ENCODE results near the gene MYOCD.

MYOCD gene

GRCh38 chr17:12721581-12721980, 55.9 kb downstream of the MYOCD start:
- no peak for DNase-seq

- no peak for DNase-seq
These were observed 56.6 kb downstream of the MYOCD start for GRCh38 chr17:12722282-12722681.

- no peak for DNase-seq
These were observed 60.4 kb downstream of the MYOCD start for GRCh38 chr17:12726131-12726530.

DNA sequence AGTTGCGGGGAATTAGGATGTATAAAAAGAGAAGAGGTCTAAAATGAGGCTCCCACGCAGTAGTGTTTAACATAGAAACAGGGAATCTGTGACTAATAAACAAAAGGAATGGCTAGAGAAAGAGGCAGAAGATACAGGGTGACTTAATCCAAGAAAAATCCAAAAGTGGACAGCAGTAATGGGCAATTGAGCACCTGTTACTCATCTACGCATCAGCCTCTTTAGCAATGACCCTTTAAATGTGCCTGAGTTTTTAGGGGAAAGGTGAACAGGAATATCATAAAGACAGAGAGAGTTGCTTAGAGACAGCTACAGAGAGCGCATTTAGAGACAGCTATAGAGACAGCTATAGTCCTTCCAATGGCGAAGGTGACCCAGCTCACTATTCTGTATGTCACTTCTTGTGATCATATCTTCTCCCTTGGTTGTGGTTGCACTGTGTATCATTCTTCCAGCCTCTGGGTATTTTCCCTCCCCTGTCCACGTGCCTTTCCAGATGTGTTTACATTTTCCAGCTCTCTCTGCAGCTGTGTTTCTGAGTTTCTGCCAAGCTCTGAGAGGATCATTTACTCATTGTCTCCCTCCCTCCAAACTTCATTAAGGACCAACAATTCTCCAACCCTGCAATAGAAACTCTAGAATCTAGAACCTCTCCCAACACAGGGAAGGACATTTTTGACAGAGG, 61.5 kb downstream of the MYOCD start:
- DNase-seq: no peak

DNA sequence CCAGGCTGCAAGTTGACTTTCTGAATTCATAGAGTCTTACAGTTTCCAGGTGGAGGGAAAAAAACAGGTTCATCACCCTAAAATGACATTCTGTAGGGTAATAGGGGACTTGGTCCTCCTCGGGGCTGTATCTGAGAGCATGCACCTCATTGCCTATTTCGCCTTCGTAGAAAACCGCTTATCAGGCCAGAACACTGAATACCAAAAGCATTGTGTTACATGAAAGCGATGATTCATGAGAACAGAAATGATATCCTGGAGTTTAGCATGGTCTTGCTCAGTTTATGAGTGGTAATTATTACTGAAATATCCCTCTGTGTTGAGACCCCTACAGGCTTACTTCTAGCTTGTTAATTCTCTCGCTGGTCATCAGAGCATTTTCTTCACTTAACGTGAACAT, 62.2 kb downstream of the MYOCD start:
- no peak for DNase-seq

DNA sequence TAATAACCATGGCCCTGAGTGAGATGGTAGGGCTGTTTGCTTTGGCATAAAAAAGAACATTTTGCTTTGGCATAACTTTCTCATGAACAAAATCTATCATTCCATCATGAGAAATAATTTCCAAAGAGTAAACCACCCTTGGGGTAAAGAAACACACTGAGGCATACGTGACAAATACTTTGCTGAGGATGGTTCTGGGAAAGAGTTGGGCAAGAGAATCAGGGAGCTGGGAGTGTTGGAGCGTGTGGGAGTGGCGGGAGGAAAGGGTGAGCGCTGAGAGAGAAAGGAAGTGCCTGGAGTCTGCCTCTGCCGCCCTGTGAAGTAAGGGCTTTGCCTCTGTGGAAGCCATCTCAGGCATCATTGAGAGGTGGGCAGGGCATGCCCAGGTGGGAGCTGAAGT, 63.4 kb downstream of the MYOCD start:
- DNase-seq: no peak

- DNase-seq: no peak
These were observed 64.7 kb downstream of the MYOCD start for GRCh38 chr17:12730421-12730820.

- DNase-seq: no peak
These were observed 65.3 kb downstream of the MYOCD start for GRCh38 chr17:12730931-12731521.

DNA sequence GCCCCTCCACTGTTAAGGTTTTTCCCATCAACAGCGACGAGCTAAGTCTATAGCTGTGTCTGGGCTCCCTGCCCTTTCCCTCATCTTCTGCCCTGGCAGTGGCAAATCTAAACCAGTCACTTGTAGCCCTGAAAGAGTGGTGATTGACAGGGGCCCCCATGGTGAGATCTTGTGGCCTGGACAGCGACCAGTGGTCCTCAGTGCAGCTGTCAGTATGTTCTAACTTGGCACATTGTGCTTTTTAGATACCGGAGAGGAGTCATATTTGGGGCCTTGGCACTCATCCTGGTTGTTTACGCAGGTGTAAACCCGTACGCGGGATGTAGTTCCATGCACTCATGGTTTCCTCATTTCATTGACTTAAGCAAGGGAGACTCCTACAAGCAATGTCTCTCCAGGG, 66.1 kb downstream of the MYOCD start:
- no peak for DNase-seq

GRCh38 chr17:12732366-12732765, 66.7 kb downstream of the MYOCD start:
- DNase-seq: no peak

- DNase-seq: no peak
These were observed 69.2 kb downstream of the MYOCD start for GRCh38 chr17:12734926-12735325.

- no peak for DNase-seq
These were observed 69.8 kb downstream of the MYOCD start for GRCh38 chr17:12735517-12735916.

DNA sequence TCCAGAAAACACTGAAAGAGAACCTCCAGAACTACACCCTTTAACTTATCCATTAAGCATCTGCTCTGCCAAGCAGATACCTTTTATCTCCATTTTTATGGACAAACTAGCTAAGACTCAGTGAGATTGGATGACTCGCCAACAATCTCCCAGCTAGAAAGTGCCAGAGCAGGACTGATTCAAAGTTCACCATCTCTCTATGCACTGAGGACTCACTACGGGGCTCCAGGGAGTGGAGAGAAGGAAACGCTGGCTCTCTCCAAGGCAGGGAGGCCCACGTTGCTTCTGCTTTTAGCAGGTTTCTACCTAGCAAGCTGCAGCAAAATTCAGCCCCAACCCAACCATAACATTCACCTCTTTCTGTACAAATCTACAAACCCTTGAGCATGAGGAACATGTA, 70.8 kb downstream of the MYOCD start:
- no peak for DNase-seq

- DNase-seq: no peak
These were observed 72.2 kb downstream of the MYOCD start for GRCh38 chr17:12737740-12738469.

DNA sequence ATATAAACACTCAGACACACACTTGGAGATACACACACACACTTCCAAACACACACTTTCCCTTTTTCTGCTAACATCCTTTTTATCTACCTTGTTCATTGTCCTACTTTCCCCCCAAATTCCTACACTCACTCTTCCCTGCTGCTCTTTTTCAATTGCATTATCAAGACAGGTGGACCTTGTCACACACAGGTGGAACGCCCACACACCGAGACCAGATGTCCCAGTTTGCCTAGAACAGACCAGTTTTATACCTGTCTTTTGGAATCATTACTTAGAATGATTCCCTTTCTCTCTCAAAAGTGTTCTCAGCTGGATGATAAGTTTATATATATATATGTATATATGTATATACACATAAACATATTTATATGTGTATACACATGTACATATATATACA, 72.9 kb downstream of the MYOCD start:
- DNase-seq: no peak

- no peak for DNase-seq
These were observed 73.8 kb downstream of the MYOCD start for GRCh38 chr17:12739500-12739899.

DNA sequence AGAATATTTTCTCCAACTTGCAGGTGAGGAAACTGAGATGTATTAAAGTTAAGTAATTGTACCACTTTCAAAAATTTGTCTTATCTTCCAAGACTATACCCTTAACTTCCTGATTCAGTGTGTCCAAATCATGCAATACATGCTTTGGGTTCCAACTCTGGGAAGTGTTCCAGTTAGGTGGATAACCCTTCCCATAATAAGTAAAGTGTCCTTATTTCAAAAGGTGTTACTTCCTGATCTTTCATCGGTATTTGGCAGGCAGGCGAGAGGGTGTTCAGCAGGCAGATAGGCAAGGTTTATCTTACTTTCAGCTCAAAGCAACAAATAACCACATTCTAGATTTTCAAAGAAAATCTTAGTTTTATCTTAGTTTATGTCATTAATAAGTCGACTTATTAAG, 77.4 kb downstream of the MYOCD start:
- no peak for DNase-seq

DNA sequence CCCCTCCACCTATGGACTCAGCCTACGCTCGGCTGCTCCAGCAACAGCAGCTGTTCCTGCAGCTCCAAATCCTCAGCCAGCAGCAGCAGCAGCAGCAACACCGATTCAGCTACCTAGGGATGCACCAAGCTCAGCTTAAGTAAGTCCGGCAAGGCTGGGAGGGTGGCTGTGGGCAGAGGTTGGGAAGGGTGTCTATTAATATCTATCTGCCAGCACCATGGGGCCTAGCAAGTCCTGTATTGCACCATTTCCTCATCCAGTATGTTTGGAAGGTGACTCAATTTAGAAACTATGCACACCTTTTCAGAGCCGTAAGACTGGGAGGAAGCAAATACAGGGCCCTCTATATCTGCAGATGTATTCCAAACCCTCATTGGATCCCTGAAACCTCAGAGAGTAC, 78.6 kb downstream of the MYOCD start:
- no peak for DNase-seq

DNA sequence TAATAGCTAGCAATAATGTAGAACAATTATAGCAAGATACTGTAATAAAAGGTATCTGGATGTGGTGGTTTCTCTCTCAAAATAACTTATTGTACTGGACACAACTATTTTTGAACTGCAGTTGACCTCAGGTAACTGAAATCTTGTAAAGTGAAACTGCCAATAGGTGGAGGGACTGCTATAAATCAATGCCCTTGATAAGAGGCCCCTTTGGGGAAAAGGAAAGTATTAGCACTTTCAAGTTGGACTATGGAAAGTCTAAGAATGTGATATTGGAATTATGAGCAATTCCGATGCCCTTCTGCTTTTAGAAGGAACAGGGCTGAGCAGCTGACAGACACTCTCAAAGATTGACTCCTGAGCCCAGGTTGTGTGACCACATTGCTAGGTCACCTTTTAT, 79.1 kb downstream of the MYOCD start:
- DNase-seq: no peak

- no peak for DNase-seq
These were observed 79.8 kb downstream of the MYOCD start for GRCh38 chr17:12745486-12745885.

DNA sequence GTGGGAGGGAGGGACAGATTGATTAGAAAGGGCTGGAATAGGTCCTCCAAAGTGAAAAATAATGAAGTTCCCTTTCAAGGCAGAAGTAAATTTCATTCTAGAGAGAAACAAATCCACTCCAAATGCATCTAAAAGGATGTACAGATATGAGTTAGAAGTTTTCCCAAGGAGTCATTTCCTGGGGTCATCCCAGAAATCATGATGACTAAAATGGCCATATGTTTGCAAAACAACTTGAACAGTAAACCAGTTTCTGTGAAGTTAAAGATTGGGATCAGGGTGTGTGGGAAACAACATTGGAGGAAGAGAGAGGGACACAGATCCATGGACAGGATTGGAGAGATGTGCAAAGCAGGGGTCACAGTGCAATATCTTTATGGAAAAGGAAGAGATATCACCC, 91.1 kb downstream of the MYOCD start:
- no peak for DNase-seq

- DNase-seq: no peak
These were observed 93.4 kb downstream of the MYOCD start for GRCh38 chr17:12759090-12759489.

DNA sequence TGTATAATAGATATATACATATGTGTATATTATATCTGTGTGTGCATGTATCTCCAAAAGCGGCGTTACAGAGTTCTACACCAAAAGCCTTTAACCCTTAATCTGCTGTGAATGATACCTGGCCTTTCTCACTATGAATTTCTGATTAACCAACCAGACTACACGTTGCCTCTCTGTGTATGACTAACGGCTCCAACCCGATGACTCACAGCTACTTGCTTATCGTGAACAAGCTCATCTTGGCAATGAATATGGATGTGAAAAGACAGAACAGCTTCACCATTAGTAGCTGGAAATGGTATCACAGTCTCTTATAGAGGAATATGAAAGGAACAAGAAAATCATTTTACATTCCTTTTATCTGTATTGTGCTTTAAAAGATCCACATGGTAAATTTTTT, 99.9 kb downstream of the MYOCD start:
- DNase-seq: no peak

GRCh38 chr17:12768255-12768654, 102.6 kb downstream of the MYOCD start:
- DNase-seq: no peak

DNA sequence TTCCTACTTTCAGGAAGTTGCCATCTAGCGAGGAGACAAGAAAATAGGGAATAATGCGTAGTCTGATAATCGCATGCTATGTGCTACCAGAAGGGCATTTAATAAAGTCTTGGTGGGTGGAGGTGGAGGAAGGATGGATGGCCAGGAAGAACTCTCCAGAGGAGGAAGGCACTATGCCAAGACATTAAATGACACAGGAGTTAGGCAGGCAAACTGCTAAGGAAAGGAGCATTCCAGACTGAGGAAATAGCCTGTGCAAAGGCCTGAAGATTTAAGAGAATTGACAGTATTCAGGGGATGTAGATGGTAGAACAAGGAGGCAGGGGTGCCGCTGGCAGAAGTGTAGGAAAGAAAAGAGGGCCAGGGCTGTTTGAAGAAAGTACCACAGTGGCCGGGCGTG, 104.3 kb downstream of the MYOCD start:
- no peak for DNase-seq
